ENCODE measurements around the gene FIG4. TPM values are rescaled to one million over a fixed set of nuclear protein-coding genes. Genes with fewer than 3 reads are reported as not detected.

FIG4 gene
- polyA plus RNA-seq, 1 donor from 2014 or later, result 35.4 TPM

- Histone ChIP-seq H3K36me3 (ENCODE audit: insufficient read depth, low read length) (no peaks in the 10 kb centered on the region), H3K9ac (ENCODE audit: low read length) (no peak overlapping the region), H2AFZ (ENCODE audit: low read depth, low read length) (no peak overlapping the region), H3K4me3 (ENCODE audit: low read length) (no peak overlapping the region), H3K79me2 (replicated peaks; ENCODE audit: insufficient read depth, low read length) (no peaks in the 10 kb centered on the region), H3K4me2 (ENCODE audit: low read length) (no peak overlapping the region), H4K20me1 (ENCODE audit: insufficient read depth) (no peaks in the 10 kb centered on the region), H3F3A (ENCODE audit: insufficient read depth, low read length, poor library complexity, severe bottlenecking) (no peaks in the 10 kb centered on the region), H3K9me2 (ENCODE audit: insufficient read depth, low read length) (no peaks in the 10 kb centered on the region), H3K27ac (ENCODE audit: low read length) (no peak overlapping the region), H3K27me3 (ENCODE audit: insufficient read depth, low read depth, low read length) (no peaks in the 10 kb centered on the region), H3K9me3 (ENCODE audit: low read length) (no peaks in the 10 kb centered on the region)
- TF ChIP-seq RAD21 (conservative IDR thresholded peaks at IDR 0.05) (no peak), MXI1 (conservative IDR thresholded peaks at IDR 0.05; ENCODE audit: poor library complexity, severe bottlenecking) (no peak), SMC3 (conservative IDR thresholded peaks at IDR 0.05; ENCODE audit: poor library complexity) (no peak)
Observed at GRCh38 chr6:109790131-109790530, 99.0 kb downstream of the FIG4 start.

GRCh38 chr6:109791301-109791700, 100.2 kb downstream of the FIG4 start:
- Histone ChIP-seq H3K9me2 (ENCODE audit: insufficient read depth, low read length) (no peaks in the 10 kb centered on the region), H3K36me3 (ENCODE audit: insufficient read depth, low read length) (no peaks in the 10 kb centered on the region), H3K9ac (ENCODE audit: low read length) (no peak overlapping the region), H3K4me3 (ENCODE audit: low read length) (no peak overlapping the region), H3K9me3 (ENCODE audit: low read length) (no peaks in the 10 kb centered on the region), H3K27ac (ENCODE audit: low read length) (no peak overlapping the region), H4K20me1 (ENCODE audit: insufficient read depth) (no peaks in the 10 kb centered on the region), H3F3A (ENCODE audit: insufficient read depth, low read length, poor library complexity, severe bottlenecking) (no peaks in the 10 kb centered on the region), H3K27me3 (ENCODE audit: insufficient read depth, low read depth, low read length) (no peaks in the 10 kb centered on the region), H2AFZ (ENCODE audit: low read depth, low read length) (no peak overlapping the region), H3K79me2 (replicated peaks; ENCODE audit: insufficient read depth, low read length) (no peaks in the 10 kb centered on the region), H3K4me2 (ENCODE audit: low read length) (no peak overlapping the region)
- TF ChIP-seq EZH2 (IDR thresholded peaks at IDR 0.05; ENCODE audit: borderline replicate concordance, insufficient read depth, low read length, poor library complexity, severe bottlenecking), result no peak
- no peak for TF ChIP-seq RAD21 (conservative IDR thresholded peaks at IDR 0.05)
- no peak for TF ChIP-seq REST (IDR thresholded peaks at IDR 0.05; ENCODE audit: borderline replicate concordance)
- TF ChIP-seq SMC3 (conservative IDR thresholded peaks at IDR 0.05; ENCODE audit: poor library complexity), result no peak
- no peak for TF ChIP-seq TAF1 (IDR thresholded peaks at IDR 0.05; ENCODE audit: low read depth)
- TF ChIP-seq EP300 (conservative IDR thresholded peaks at IDR 0.05; ENCODE audit: poor library complexity, severe bottlenecking), result no peak
- no peak for TF ChIP-seq MXI1 (conservative IDR thresholded peaks at IDR 0.05; ENCODE audit: poor library complexity, severe bottlenecking)
- TF ChIP-seq POLR2AphosphoS5 (IDR thresholded peaks at IDR 0.05), result no peak
- no peak for TF ChIP-seq CTCF (IDR thresholded peaks at IDR 0.05; ENCODE audit: poor library complexity, severe bottlenecking)

GRCh38 chr6:109793021-109793420, 101.9 kb downstream of the FIG4 start:
- TF ChIP-seq RAD21 (conservative IDR thresholded peaks at IDR 0.05) (no peak), REST (IDR thresholded peaks at IDR 0.05; ENCODE audit: borderline replicate concordance) (no peak), SMC3 (conservative IDR thresholded peaks at IDR 0.05; ENCODE audit: poor library complexity) (no peak), CTCF (IDR thresholded peaks at IDR 0.05; ENCODE audit: poor library complexity, severe bottlenecking) (no peak), EZH2 (IDR thresholded peaks at IDR 0.05; ENCODE audit: borderline replicate concordance, insufficient read depth, low read length, poor library complexity, severe bottlenecking) (no peak), POLR2AphosphoS5 (IDR thresholded peaks at IDR 0.05) (no peak), MXI1 (conservative IDR thresholded peaks at IDR 0.05; ENCODE audit: poor library complexity, severe bottlenecking) (no peak), EP300 (conservative IDR thresholded peaks at IDR 0.05; ENCODE audit: poor library complexity, severe bottlenecking) (no peak), TAF1 (IDR thresholded peaks at IDR 0.05; ENCODE audit: low read depth) (no peak)
- Histone ChIP-seq H2AFZ (ENCODE audit: low read depth, low read length) (no peak overlapping the region), H3K36me3 (ENCODE audit: insufficient read depth, low read length) (no peaks in the 10 kb centered on the region), H3K27ac (ENCODE audit: low read length) (no peak overlapping the region), H3K9ac (ENCODE audit: low read length) (no peak overlapping the region), H3F3A (ENCODE audit: insufficient read depth, low read length, poor library complexity, severe bottlenecking) (no peaks in the 10 kb centered on the region), H4K20me1 (ENCODE audit: insufficient read depth) (no peaks in the 10 kb centered on the region), H3K79me2 (replicated peaks; ENCODE audit: insufficient read depth, low read length) (no peaks in the 10 kb centered on the region), H3K4me3 (ENCODE audit: low read length) (no peak overlapping the region), H3K4me2 (ENCODE audit: low read length) (no peak overlapping the region), H3K27me3 (ENCODE audit: insufficient read depth, low read depth, low read length) (no peaks in the 10 kb centered on the region), H3K9me2 (ENCODE audit: insufficient read depth, low read length) (no peaks in the 10 kb centered on the region), H3K9me3 (ENCODE audit: low read length) (no peaks in the 10 kb centered on the region)
